GM20431 (cell line): ENCODE data around the gene KRT32.

ENCODE experiments used
- in situ Hi-C: fragments of 300-500 bp; cut with MseI, MboI; formaldehyde crosslinking; loops from one replicate; pipeline ENCODE4 v1.15.0; 2020; ENCODE audit warnings: low sequenced_read_pairs; ENCODE audit not compliant: unreplicated experiment

KRT32 gene

DNA sequence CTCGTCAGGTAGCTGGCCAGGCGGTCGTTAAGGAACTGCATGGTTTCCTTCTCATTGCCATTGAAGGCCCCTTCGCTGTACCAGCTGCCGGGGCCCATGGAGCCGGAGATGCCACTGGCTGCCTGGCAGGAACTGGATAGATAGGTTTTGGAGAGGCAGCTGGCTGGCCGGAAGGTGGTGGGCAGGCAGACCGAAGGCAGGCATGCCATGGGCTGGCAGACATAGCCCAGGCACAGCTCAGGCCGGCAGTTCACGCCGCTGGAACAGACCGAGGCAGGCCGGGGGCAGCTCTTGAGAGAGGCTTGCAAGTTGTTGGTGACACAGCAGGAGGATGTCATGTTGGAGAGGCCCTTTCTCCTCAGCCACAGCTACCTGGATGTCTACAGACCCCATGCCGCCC, at the start of gene KRT32:
KRT32 (minus strand) TSS at position 399 of the 400 bp plus-strand sequence; CDS start at position 338, 61 bp downstream.
- in situ Hi-C loops: no loop called here

DNA sequence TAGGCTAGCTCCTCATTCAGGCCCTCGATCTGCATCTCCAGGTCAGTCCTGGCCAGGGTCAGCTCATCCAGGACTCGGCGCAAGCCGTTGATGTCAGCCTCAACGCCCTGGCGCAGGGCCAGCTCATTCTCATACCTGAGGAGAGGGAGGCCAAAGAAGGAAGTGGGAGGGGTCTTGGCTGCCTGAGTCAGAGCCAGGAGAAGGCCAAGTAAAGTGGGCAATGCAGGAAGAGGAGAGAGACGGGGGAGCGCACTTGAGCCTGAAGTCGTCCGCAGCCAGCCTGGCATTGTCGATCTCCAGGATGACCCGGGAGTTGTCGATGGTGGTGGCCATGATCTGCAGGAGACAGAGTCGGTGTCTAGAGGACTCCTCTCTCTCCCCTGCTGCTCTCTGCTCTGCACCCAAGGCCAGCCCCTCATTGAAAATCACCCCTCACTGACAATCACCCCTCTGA, 49.7 kb upstream of the KRT32 start:
- in situ Hi-C loops: no loop called here

DNA sequence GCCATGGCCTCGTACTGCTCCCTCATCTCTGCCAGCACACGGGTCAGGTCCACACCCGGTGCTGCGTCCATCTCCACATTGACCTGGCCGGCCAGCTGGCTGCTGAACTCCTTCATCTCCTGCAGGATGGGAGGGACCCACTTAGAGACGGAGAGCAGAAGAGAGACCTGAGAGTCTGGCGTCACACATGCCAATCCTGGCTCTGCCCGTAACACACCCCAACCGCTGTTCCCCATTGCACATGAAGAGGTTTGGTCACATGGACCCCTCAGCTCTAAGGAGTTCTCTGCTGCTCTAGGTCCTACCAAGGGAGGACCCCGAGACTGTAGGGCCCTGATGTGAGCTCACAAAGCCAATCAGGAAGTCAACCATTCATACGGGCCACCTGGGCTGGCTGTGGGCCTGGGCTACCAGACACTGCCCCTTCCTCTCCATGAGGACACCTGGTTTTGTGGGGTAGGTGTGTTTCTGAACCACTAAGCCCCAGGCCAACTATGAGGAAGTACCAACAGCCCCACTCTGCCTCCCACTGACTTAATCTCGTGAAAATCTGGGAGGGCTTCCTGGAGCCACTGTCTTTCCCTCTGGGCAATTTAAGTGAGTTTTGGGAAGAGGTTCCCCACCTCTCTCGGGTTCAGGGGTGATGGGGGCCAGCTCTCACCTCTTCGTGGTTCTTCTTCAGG, 49.1 kb upstream of the KRT32 start:
- in situ Hi-C loops: no loop called here

DNA sequence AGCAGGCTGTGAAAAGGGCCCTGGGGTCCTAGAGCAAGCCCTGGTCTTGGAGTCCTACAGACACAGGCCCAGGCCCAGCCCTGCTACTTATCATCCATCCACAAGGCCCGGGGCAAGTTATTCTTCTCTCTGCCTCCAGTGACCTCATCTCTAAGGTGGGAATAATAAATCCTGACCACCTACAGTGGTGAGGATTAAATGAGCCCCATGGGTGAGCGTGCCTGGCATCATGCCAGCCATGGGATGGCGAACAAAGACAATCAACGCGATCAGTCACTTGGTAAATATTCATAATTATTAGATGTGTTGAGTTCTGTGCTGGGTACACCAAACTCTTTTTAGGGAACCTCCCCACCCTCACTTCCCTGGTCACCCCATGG, 46.0 kb upstream of the KRT32 start:
- in situ Hi-C loops: no loop called here

DNA sequence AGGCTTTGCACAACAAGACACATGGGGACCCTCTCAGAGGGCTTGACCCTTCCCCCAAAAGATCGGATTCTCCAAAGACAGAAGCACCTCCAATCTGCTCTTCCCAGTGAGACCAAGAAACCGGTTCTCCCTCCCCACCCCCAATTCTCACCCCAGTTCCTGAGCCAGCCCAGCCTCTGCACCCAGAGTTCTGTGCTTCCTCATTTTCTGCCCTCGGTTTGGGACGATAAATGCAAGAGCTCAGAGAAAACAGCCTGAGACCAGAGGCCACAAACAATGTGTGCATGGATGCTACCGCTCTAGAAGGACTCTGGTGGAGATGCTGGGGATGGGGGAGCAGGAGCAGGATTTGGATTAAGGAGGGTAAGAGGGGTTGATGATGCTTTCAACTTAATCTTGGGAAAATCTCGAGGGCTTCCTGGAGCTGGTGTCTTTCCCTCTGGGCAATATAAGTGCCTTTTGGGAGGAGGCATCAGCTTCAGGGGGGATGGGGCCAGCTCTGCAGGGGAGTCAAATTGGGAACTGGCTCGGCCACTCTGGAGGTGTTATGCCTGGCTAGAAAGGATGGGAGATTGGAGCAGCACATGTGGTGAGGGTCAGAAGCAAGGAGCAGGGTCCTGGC, 45.5 kb upstream of the KRT32 start:
- in situ Hi-C loops: no loop called here

DNA sequence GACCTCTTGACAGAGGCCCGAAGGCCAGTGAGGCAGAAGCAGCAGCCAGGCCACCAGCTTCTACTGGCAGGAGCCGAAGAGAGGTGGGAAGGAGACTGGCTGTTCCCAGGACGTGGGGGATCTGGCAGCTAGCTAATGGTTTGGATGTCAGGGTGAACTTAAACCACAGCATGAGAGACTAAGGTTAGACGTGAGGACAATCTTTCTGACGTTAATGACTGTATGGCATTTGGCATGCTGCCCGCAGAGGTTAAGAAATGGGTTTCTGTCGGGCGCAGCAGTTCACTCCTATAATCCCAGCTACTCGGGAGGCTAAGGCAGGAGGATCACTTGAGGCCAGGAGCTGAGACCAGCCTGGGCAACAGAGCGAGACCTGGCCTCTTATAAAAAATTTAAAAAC, 44.5 kb upstream of the KRT32 start:
- in situ Hi-C loops: no loop called here

DNA sequence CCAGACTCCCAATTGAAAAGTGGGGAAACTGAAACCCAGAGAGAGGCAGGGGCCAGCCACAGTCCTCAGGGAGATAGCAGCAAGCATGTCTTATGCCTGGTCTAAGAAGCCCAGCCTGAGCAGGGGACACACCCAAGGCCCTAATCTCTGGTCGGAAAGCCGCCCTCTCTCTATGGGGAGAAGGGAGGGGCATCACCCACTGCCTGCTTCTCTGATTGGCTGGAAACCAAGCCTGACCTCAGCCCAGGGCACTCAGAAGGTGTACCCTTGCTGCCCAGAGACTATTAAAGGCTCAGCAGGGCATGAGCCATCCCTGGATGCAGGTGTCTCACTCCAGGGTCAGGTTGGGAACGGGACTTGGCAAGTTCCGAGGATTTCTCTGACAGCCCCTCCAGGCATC, 43.9 kb upstream of the KRT32 start:
- in situ Hi-C loops: no loop called here

DNA sequence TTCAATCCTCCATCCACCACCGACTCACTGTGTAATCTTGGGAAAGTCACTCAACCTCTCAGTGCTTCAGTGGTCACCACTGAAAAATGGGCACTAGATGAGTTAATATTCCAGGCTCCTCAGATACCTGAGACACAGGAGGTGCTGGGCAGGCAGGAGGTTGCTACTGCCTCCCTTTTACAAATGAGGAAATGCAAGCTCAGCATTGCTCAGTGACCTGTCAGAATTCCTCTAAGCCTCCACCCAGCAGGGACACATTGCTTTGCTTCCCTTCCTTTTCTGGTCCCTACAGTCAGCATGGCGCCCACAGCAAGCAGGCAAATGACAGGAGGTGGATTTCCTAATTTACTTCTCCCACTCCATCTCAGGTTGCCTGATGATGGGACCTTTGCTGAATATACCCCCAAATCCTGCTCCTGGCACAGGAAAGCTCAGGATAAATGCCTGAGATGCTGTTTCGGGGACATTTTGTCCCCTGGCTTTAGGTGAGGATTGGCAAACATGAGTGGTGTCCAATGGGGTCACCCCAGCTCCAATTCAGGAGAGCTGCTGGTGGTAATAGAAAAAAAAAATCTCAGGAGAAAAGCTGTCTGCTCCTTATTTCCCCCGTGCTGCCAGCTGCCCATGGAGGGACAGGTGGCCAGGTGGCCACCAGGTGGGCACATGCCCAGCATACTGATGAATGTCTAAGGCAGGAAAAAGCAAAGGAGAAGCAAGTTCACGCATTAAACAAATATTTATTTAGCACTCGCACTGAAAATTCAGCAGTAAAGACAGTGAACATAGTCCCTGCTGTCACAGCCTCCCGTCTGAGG, 43.3 kb upstream of the KRT32 start:
- in situ Hi-C loops: no loop called here

DNA sequence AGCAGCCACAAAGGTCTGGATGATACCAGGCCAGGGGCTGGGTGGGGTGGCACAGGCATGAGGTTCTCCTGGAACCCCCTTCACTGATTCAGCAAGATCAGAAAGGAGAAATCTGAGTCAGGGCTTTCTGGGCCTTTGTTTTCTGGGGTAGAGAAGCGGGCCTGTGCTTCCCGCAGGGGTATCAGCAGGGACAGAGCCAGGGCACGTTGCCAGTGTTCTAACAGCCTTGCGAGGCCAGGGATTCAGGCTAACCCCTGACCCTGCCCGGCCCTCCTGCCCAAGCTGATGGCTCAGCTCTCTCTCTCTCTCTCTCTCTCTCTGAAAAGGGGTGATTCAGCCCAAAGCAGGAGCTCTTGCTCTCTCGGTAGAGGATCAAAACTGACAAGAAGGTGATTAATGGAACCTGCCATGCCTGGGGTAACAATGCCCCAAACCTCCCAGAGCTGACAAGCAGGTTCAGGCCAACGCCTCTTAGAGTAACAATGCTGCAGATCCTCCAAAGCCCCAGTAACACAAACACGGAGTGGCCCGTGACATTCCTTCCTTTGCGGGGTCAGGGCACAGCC, 40.2 kb upstream of the KRT32 start:
- in situ Hi-C loops: no loop called here

DNA sequence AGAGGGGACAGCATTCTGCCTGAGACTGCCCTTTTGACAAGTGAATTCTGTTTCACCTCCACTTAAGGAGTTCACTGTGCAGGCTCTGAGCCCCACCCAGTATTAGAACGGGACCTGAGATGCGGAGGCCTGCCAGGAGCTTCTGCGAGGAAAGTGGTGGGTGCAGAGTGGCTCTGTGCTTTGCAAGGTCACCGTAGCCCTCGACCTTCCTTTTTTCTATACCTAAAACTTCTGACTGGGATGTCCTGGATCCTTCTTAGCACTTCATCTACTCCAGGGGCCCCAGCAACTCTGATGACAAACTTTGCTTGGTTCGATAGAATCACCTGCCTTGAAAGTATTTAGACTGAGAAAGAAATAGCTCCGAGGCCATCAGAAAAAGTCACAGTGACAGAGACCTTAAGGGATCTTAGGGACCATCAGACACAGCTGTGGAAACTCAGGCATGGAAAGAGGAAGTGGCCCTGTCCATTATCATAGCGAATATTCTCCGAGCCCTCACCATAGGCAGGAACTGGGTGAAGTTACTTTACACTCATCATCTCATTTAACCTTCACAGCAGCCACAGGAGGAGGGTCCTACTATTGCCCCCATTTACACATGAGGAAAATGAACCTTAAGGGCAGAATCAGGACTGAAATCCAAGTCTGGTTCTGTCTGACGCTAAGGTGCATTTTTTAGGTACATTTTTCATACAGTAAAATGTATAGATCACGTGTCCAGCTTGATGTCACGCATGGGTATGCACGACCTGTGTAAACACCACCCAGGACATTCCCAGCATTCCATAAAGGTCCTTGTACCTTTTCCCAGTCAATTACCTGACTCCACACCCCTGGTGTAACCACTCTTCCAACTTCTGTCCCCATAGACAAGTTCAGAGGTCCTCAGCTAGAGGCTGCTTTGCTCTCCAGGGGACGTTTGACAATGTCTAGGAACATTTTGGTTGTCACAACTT, 38.9 kb upstream of the KRT32 start:
- in situ Hi-C loops: no loop called here

DNA sequence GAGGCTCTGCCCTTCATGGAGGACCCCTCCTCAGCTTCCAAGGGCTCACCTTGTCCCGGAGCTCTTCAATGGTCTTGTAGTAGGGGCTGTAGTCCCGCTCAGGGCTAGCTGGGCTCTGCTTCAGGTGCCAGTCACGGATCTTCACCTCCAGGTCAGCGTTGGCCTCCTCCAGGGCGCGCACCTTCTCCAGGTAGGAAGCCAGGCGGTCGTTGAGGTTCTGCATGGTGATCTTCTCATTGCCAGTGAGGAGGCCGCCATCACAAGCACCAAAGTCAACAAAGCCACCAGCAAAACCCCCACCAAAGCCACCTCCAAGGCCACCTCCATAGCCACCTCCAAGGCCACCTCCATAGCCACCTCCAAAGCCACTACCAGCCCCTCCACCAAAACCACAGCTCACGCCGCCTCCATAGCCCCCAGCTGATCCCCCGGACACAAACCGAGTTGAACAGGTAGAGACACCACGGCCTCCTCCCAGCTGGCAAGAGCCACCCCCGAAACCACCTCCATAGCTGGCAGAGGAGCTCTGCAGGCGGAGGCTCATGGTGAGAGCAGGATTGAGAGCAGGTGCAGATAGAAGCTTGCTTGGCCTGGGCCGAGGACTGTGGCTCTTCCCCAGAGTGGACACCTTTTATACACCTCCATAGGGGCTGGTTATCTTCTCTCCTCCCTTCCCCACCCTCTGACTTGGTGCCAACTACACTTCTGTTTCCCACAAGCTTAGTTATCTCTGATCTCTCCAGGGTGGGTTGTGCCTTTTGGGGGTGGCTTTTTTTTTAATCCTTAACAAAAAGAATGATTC, 38.0 kb upstream of the KRT32 start, which contains the start of gene KRT13:
KRT13 (minus strand) TSS at position 606 of the 802 bp plus-strand sequence; CDS start at position 544, 62 bp downstream.
- in situ Hi-C loops: no loop called here

DNA sequence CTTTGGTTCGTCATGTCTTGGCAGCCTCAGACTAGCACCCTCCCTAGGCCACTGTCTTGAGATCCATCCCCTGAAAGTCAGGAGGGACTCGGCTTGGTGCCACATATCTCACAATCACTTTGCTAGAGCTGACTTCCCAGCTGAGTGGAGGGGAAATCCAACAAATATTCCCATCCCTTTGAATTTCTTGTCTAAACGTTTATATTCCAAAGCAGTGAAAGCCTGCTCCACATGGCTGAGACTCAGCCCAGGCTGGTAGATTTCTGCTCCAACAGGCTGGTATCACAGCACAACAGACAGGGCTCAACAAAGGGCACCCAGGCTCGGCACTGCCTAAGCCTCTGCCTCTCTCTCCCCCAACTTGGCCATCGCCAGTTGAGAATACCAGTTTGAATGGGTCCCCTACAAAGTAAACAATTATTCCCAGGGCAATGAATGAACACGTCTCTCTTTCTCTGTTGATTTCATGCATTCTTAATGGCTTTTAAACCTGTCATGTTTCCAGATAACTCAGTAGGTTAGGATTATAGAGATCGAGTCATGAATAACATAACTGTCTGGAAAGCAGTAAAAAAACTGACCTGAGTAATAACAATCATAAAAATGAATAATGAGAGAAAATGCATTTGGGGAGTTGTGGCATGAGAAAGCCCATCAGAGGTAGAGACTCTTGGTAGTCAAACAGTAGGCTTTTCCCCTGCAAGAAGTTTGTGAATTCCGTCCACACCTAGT, 37.2 kb upstream of the KRT32 start:
- in situ Hi-C loops: no loop called here

DNA sequence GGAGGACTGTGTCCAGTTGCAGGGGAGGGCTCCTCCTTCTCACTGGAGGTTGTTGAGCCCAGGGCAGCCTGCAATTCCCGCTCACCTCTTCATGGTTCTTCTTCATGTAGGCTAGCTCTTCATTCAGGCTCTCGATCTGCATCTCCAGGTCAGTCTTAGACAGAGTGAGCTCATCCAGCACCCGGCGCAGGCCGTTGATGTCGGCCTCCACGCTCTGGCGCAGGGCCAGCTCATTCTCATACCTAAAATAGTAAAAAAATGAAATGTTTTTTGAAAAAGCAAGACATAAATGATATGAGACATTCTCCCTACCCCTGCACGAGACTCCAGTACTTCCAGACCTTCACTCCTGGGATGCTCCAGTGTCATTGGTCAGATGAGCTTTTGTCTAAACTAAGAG, 36.0 kb upstream of the KRT32 start:
- in situ Hi-C loops: no loop called here

DNA sequence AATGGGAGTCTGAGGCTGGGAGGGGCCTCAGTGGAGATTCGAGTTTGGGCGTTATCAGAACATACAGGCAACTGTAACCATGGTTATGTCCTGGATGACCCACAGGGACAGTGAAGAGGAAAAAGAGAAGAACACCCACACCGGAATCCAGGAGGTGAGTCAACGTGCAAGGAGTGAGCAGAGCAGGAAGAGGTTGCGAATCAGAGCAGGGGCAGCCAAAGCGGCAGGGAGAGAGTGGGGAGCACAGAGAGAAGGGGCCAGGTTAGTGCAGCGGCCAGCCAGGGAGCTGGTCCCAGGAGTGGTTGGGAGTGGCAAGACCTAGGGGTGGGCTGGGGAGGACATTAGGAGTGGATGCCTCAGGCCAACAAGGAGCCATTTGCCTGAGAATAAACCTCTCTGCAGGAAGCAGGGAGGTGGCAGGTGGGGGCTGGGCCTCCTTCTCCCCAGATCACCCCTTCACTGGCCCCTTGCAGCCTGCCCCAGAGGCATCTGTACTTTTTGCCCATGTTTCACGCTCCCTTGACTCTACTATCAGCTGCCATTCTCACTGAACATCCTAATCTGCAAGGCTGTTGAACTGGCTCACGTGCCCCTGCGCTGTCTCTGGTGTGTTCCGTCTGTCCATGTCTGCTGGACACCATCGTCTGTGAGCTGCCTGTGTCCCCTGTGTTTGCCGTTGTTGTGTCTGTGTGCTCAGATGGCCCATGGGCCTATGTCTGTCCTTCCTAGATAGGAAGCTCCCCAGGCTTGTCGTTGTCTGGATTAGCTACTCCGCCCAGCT, 33.1 kb upstream of the KRT32 start:
- in situ Hi-C loops: no loop called here

DNA sequence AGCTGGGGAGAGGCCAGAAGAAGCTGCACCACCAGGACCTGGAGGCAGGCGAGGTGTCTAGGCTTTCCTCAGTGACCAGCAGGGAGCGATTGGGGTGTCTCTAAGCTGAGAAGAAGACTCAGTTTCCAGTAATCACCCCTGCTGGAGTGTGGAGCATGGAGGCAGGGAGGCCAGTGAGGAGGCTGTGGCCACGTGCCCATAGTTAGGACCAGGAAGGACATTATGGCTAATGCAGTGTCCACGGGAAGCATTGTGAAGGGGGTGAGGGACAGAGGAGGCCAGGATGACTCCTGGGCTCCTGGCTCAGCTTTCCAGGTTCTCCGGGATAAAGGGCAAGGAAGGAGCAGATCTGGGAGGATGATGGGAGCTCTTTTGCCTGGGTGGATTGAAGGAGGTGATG, 32.5 kb upstream of the KRT32 start:
- in situ Hi-C loops: no loop called here

DNA sequence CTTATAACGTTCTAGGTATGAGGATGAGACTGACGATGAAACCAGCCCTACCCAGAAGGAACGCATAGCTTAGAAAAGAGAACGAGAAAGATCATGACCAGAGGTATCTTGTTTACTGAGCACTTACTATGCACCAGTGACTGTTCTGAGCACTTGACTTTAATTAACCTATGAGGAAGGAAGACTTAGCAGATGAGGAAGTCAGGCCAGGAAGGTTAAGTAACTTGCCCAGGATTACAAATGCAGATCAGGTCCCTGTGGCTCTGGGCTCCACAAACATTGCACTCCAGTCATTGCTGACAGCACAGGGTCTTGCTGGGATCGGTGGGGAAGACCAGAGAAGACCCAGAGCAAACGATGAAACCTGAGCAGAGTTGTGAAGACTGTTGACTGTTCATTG, 31.1 kb upstream of the KRT32 start:
- in situ Hi-C loops: no loop called here

DNA sequence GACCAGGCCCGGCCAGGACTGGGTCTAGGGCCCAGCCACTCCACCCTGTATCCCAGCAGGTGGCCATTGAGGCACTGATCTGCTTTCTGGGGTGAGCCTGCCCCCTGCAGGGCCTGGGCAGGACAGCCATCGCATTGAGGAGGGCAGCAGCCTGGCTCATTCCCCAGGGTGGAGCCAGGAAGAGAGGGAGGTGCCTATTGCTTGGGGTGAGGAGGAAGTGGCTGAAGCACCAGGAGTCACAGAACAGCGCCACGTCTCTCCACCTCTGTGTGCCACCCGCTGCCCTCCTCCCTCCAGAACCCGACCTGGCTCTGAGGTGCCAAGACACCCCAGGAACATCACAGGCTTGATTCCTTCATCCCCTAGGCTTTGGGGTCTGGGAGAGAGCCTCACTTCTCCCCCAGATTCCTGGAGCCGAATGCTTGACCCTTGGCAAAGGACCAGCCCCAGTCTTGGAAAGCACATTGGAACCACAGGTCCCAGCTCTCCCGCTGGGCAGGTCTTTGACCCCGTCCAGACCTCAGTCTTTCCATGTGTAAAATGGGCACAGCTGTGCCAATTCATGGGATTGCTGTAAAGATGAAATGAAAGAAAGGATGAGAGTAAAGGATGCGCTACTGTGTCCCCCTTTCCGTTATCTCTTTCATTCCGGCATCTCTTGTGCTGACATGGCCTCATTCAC, 29.8 kb upstream of the KRT32 start:
- in situ Hi-C loops: no loop called here
